Esophagus squamous epithelium (tissue), 4 donors: ENCODE measurements around the gene TESMIN.

Experiments
- POLR2A ChIP-seq, 4 donors: fragments of 450-650 bp; IDR thresholded peaks; one replicate each; pipeline ENCODE4 v1.6.1; 2017; ENCODE audit warnings: antibody characterized with exemption in 4 of 4, mild to moderate bottlenecking in 4 of 4, moderate library complexity in 3 of 4
- TF ChIP-seq, protein P1 (sequence below), 6 experiments: fragments of 450-650 bp in 4 of 6; fragments of 200-600 bp in 2 of 6; sonication (generic) in 2 of 6; IDR thresholded peaks; one replicate each; pipeline ENCODE4 v1.5.1; 2016 to 2019; ENCODE audit warnings: antibody characterized with exemption in 6 of 6, mild to moderate bottlenecking in 4 of 6, moderate library complexity in 4 of 6

DNA sequence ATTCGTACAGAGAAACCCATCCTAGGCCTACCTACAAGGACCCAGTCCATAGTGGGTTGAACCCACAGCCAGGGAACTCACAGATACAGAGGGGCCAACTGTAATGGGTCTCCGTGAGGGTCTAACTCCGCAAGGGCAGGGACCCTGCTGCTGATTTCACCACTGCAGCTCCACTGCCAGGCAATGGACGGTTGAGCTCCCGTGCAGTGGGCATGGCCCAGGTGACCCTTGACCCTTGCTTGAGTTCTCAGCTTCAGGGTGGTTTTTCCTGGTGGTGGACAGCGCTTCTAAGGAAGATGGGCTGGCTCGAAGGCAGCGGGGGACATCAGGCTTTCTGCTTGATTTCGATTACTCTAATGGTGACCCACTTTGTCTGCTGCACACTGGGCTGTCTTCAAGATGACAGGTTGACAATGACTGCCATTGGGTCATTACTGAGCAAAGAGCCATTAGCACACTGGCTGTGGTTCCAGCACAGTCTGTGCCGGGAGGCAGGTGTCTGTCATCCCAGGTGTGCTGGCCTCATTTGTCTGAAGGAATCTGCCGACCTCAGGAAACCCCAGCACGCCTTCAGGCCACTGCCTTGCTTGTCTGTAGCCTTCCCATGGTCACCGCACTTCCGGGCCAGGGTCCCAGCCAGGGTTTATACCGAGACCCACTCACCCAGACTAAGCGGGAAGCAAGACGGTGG is 70.6 kb downstream of the TESMIN start:
- TF ChIP-seq, protein P1, sequence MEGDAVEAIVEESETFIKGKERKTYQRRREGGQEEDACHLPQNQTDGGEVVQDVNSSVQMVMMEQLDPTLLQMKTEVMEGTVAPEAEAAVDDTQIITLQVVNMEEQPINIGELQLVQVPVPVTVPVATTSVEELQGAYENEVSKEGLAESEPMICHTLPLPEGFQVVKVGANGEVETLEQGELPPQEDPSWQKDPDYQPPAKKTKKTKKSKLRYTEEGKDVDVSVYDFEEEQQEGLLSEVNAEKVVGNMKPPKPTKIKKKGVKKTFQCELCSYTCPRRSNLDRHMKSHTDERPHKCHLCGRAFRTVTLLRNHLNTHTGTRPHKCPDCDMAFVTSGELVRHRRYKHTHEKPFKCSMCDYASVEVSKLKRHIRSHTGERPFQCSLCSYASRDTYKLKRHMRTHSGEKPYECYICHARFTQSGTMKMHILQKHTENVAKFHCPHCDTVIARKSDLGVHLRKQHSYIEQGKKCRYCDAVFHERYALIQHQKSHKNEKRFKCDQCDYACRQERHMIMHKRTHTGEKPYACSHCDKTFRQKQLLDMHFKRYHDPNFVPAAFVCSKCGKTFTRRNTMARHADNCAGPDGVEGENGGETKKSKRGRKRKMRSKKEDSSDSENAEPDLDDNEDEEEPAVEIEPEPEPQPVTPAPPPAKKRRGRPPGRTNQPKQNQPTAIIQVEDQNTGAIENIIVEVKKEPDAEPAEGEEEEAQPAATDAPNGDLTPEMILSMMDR (IDR thresholded peaks at IDR 0.05) = no peak
- TF ChIP-seq POLR2A (IDR thresholded peaks at IDR 0.05) = no peak
